Measurements from ENCODE around the gene PBRM1.

DNA sequence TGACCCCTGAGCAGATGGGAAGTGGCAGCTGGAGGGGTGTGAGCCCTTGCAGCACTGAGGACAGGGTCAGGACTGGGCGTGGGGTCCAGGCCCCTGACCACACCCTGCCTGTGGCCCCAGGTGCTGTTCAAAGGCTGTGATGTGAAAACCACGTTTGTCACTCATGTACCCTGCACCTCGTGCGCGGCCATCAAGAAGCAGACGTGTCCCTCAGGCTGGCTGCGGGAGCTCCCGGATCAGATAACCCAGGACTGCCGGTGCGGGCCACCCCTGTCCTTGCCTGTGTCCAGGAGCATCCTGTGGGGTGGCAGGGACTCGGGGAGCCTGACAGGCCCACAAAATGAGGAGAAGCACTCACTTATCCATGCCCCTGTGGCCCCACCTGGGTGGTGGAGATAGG lies 184.7 kb downstream of the PBRM1 start:
- TF ChIP-seq EZH2phosphoT487 (IDR thresholded peaks at IDR 0.05; ENCODE audit: insufficient read depth, low read depth) (no peak), EZH2 (IDR thresholded peaks at IDR 0.05; ENCODE audit: insufficient read depth, poor library complexity, severe bottlenecking) (no peak)

All from GM23248 (cell line).